Measurements from ENCODE around the gene MYT1. TPM values are rescaled to one million over a fixed set of nuclear protein-coding genes. Genes with fewer than 3 reads are reported as not detected.

The MYT1 gene
- total RNA-seq, 1 donor from 2014 or later: 2.3 TPM

- DNase-seq (ENCODE audit: low spot score, unreplicated experiment): no peak
- Mint-ChIP-seq H3K36me3 (ENCODE audit: insufficient read depth) (no peaks in the 10 kb centered on the region), H3K27ac (no peak overlapping the region), H3K9me3 (ENCODE audit: low read depth) (no peaks in the 10 kb centered on the region), H3K4me3 (ENCODE audit: low read depth) (no peak overlapping the region), H3K27me3 (peaks cover 65% of the 10 kb centered on the region), H3K4me1 (ENCODE audit: low read depth) (peaks cover 4% of the 10 kb centered on the region)
- TF ChIP-seq, protein P1, sequence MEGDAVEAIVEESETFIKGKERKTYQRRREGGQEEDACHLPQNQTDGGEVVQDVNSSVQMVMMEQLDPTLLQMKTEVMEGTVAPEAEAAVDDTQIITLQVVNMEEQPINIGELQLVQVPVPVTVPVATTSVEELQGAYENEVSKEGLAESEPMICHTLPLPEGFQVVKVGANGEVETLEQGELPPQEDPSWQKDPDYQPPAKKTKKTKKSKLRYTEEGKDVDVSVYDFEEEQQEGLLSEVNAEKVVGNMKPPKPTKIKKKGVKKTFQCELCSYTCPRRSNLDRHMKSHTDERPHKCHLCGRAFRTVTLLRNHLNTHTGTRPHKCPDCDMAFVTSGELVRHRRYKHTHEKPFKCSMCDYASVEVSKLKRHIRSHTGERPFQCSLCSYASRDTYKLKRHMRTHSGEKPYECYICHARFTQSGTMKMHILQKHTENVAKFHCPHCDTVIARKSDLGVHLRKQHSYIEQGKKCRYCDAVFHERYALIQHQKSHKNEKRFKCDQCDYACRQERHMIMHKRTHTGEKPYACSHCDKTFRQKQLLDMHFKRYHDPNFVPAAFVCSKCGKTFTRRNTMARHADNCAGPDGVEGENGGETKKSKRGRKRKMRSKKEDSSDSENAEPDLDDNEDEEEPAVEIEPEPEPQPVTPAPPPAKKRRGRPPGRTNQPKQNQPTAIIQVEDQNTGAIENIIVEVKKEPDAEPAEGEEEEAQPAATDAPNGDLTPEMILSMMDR (IDR thresholded peaks at IDR 0.05; ENCODE audit: unreplicated experiment): no peak
Measured at GRCh38 chr20:64160118-64160517, 4.1 kb upstream of the MYT1 start.

DNA sequence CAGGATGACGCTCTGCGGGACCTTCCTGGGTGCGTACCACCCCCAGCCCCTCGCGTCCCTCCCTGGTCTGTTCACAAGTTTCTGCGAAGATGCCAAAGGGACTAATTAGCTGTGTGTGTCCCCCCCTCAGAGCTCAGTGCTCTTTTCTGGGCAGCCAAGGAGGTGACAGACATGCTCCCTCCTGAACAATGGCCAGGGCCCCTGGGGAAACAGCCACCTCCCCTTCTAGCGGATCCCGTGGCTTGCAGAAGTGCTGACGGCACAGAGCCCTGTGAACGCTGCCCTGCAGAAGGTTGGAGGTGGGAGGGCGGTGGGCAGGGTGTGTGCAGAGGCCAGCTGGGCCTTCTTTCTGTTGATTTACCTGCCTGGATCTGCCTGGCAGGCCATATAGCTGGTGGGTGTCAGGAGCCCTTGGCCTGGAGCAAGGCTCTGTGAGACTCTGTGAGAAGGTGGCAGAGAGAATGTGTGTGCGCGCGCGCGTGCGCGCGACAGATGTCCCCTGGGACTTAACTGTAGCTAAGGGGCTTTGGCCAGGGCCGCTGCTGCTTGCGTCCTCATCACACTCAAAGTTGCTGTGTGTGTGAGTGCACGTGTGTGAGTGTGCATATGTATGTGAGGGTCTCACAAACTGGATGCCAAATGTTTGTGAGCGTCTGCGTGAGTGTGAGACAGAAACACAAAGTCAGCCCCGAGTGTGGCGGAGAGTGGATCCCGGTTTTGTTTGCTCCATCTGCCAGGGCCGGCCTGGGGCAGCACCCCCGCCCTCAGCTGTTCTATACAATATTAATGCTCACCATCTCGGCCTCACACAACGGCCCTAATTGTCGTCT, 3.5 kb upstream of the MYT1 start:
- H3K4me3 Mint-ChIP-seq (ENCODE audit: low read depth): peak overlapping the region; percentile 60
- TF ChIP-seq, protein P1 (IDR thresholded peaks at IDR 0.05; ENCODE audit: unreplicated experiment): no peak
- DNase-seq (ENCODE audit: low spot score, unreplicated experiment): no peak
- H3K36me3 Mint-ChIP-seq (ENCODE audit: insufficient read depth): no peaks in the 10 kb centered on the region
- peaks cover 4% of the 10 kb centered on the region for H3K4me1 Mint-ChIP-seq (ENCODE audit: low read depth)
- peaks cover 67% of the 10 kb centered on the region for H3K27me3 Mint-ChIP-seq
- peak overlapping the region; percentile 49 for H3K27ac Mint-ChIP-seq
- no peaks in the 10 kb centered on the region for H3K9me3 Mint-ChIP-seq (ENCODE audit: low read depth)

- Mint-ChIP-seq H3K4me1 (ENCODE audit: low read depth) (peaks cover 4% of the 10 kb centered on the region), H3K4me3 (ENCODE audit: low read depth) (peak overlapping the region; percentile 60), H3K9me3 (ENCODE audit: low read depth) (no peaks in the 10 kb centered on the region), H3K27me3 (peaks cover 66% of the 10 kb centered on the region), H3K27ac (peak overlapping the region; percentile 49), H3K36me3 (ENCODE audit: insufficient read depth) (no peaks in the 10 kb centered on the region)
- TF ChIP-seq, protein P1 (IDR thresholded peaks at IDR 0.05; ENCODE audit: unreplicated experiment): no peak
- DNase-seq (ENCODE audit: low spot score, unreplicated experiment): peak; percentile 72
Measured at GRCh38 chr20:64161356-64162238, 2.7 kb upstream of the MYT1 start.

DNA sequence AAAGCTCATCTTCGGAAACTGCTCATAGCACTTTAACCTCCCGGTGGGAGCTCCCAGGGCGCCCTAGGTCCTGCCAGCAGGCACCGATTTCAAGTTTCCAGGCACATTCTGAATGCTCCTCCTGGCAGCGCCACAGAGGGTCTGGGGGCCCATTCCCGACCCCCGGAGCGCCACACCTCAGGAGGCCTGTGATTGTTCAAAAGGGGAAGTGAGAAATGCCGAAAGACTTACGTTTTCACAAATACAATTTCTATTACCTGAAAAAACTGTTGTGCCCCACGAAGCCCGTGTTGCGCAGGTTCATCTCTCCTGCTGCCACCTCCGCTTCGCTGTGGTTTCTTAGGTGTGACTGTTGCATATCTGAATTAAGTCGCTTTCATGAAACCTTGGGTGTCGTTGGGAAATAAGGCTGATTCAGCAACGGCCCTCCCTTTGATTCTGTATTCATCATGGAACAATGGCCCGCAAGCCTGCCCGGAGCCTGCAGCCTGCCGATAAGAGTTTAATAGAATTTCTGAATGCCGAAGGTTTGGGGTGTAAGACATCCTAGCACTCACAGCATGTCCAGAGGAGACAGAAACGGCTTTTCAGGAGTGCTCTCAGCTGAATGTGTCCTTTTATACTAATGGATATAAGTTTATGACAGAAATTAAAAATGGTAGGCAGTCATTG, 1.9 kb upstream of the MYT1 start:
- Mint-ChIP-seq H3K27ac (no peak overlapping the region), H3K36me3 (ENCODE audit: insufficient read depth) (no peaks in the 10 kb centered on the region), H3K27me3 (peaks cover 66% of the 10 kb centered on the region), H3K9me3 (ENCODE audit: low read depth) (no peaks in the 10 kb centered on the region), H3K4me1 (ENCODE audit: low read depth) (peaks cover 4% of the 10 kb centered on the region), H3K4me3 (ENCODE audit: low read depth) (peak overlapping the region; percentile 60)
- TF ChIP-seq, protein P1 (IDR thresholded peaks at IDR 0.05; ENCODE audit: unreplicated experiment): no peak
- DNase-seq (ENCODE audit: low spot score, unreplicated experiment): no peak

DNA sequence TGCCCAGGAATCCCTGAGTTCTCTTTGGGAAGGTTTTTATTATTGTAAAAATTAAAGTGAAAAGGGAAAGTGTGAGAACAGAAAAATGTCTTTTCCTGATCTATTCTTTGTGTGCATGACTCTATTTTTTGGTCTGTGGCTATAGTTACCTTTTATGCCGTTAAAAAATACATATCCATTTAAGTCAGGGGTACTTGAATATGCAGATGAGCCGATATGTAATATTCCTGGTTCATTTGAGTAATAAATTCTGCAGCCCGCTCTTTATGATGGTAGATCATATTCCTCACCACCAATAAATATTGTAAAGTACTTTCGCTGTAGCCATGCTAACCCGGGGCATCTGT, 503 bp upstream of the MYT1 start:
- no peak overlapping the region for H3K4me3 Mint-ChIP-seq (ENCODE audit: low read depth)
- TF ChIP-seq, protein P1 (IDR thresholded peaks at IDR 0.05; ENCODE audit: unreplicated experiment): no peak
- no peaks in the 10 kb centered on the region for H3K36me3 Mint-ChIP-seq (ENCODE audit: insufficient read depth)
- DNase-seq (ENCODE audit: low spot score, unreplicated experiment): no peak
- H3K27me3 Mint-ChIP-seq: peaks cover 71% of the 10 kb centered on the region
- H3K27ac Mint-ChIP-seq: peak overlapping the region; percentile 82
- no peaks in the 10 kb centered on the region for H3K9me3 Mint-ChIP-seq (ENCODE audit: low read depth)
- peaks cover 4% of the 10 kb centered on the region for H3K4me1 Mint-ChIP-seq (ENCODE audit: low read depth)

Data from progenitor cell of endocrine pancreas (in vitro differentiated cells).